Measurements from ENCODE around the gene CTSW.
A peak's percentile ranks its signal among the peaks of the same experiment; 100 is the strongest.
"Not testable (repeated sequence)": the region's sequence is repeated elsewhere in the genome, so short reads cannot be mapped to it uniquely, and the experiment has no call there.

Gene CTSW

DNA sequence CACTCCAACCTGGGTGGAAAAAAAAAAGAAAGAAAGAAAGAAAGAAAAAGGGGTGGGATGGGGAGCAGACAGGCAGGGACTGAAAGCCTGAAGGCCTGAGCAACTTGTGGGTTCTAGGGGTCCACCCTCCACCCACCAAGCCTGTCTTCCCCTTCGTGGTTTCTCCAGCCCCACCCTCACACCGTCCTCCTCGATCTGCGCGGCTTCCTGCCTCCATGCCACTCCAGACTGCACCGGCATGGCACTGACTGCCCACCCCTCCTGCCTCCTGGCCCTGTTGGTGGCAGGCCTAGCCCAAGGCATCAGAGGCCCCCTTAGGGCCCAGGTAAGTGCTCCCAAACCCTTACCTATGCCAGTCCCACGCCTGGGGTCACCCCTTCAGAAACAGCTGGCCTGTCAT is at the start of gene CTSW:
CTSW (plus strand) TSS at position 221 of the 400 bp plus-strand sequence; CDS start at position 239, 18 bp downstream.
- no peak for DNase-seq (ENCODE audit: low read depth, low spot score)

- not testable (repeated sequence) for DNase-seq (ENCODE audit: low read depth, low spot score)
Measured at GRCh38 chr11:65832231-65832630, 47.4 kb upstream of the CTSW start.

GRCh38 chr11:65833297-65834030 is 46.2 kb upstream of the CTSW start, which contains the start of gene SNX32:
TSS of gene SNX32 (plus strand) at chr11:65833963. CDS start at chr11:65834066, 103 bp downstream.
- DNase-seq (ENCODE audit: low read depth, low spot score), result peak; percentile 76

- no peak for DNase-seq (ENCODE audit: low read depth, low spot score)
Measured at GRCh38 chr11:65834202-65834601, 45.4 kb upstream of the CTSW start.

- no peak for DNase-seq (ENCODE audit: low read depth, low spot score)
Measured at GRCh38 chr11:65842144-65842543, 37.5 kb upstream of the CTSW start.

GRCh38 chr11:65843811-65844210 is 35.8 kb upstream of the CTSW start:
- DNase-seq (ENCODE audit: low read depth, low spot score), result no peak

- no peak for DNase-seq (ENCODE audit: low read depth, low spot score)
Measured at GRCh38 chr11:65844231-65844872, 35.3 kb upstream of the CTSW start.

DNA sequence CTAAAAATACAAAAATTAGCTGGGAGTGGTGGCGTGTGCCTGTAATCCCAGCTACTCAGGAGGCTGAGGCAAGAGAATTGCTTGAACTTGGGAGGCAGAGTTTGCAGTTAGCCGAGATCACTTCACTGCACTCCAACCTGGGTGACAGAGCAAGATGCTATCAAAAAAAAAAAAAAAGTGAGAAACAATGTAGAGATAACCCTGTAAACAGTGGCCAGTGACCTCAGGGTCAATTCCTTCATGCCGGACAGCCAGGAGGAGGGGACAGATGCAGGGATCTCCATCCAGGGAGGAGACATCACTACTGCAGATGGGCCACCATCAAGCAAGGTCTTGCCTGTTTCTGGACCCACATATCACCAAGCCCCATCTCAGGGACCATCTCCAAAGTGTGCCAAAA is 31.9 kb upstream of the CTSW start:
- no peak for DNase-seq (ENCODE audit: low read depth, low spot score)

DNA sequence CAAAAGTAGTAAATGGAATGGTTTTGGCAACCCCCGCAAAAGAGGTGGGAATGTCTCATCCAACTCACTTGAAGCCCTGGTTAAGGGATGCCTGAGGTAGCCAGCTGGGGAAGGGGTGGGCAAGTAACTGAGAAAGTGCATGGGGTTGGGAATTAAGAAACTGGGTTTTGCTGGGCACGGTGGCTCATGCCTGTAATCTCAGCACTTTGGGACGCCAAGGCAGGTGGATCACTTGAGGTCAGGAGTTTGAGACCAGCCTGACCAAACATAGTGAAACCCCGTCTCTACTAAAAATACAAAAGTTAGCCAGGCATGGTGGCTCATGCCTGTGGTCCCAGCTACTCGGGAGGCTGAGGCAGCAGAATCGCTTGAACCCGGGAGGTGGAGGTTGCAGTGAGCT is 30.9 kb upstream of the CTSW start:
- DNase-seq (ENCODE audit: low read depth, low spot score), result not testable (repeated sequence)

DNA sequence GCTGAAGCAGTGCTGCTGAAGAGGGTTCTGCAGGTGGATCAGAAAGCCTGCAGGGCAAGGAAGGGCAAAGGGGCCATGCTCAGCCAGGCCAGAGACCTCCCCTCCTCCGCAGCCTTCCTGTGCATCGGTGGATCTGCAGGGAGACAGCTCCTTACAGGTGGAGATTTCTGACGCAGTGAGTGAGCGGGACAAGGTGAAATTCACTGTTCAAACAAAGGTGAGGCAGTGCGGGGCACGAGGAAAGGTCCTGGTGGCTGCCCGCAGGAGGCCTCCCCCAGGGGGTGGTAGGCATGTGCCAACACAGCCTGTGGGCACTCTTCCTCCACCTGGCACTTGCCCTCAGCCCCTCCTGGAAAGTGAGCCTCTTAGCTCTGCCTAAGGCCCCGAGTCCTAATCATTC is 30.3 kb upstream of the CTSW start:
- no peak for DNase-seq (ENCODE audit: low read depth, low spot score)

- no peak for DNase-seq (ENCODE audit: low read depth, low spot score)
Measured at GRCh38 chr11:65849771-65850216, 29.8 kb upstream of the CTSW start.

- DNase-seq (ENCODE audit: low read depth, low spot score), result no peak
Measured at GRCh38 chr11:65850217-65851082, 29.2 kb upstream of the CTSW start.

GRCh38 chr11:65851083-65851579 is 28.5 kb upstream of the CTSW start:
- DNase-seq (ENCODE audit: low read depth, low spot score), result no peak

GRCh38 chr11:65851811-65852507 is 27.7 kb upstream of the CTSW start:
- DNase-seq (ENCODE audit: low read depth, low spot score), result no peak

- DNase-seq (ENCODE audit: low read depth, low spot score), result no peak
Measured at GRCh38 chr11:65852508-65853245, 27.0 kb upstream of the CTSW start.

DNA sequence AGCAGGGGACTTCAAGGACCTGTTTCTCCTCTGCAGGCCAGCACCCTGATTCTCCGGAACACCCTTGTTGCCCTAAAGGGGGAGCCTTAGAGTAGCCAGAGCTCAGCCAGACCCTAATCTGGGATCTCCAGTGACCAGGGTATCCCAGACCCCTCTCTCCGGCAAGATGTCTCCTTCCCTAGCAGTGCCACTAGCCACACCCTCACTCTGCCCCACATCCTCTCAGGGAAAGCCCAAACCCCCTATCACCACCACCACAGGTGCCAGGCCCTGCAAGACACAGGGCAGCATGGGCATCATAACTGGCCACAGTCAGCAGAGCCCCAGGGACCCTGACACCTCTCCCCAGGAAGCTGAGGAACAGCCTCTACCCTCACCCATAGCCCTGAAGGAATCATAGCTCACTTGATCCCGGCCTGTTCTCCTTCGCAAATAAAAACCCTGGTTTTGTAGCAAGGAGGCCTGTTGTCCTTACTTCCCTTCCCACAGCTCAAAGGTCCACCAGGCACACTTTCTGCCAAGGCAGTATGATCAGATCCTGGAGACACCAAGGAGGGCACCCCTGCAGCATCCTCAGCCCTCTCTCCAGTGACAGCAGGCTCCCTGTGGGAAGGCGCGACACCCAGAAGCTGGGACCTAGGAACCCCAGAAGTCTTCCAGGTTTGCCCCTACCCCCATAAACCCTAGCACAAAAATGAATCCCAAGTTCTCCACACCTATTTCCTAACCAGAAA is 26.2 kb upstream of the CTSW start:
- DNase-seq (ENCODE audit: low read depth, low spot score), result no peak

GRCh38 chr11:65854161-65854592 is 25.5 kb upstream of the CTSW start:
- no peak for DNase-seq (ENCODE audit: low read depth, low spot score)

DNA sequence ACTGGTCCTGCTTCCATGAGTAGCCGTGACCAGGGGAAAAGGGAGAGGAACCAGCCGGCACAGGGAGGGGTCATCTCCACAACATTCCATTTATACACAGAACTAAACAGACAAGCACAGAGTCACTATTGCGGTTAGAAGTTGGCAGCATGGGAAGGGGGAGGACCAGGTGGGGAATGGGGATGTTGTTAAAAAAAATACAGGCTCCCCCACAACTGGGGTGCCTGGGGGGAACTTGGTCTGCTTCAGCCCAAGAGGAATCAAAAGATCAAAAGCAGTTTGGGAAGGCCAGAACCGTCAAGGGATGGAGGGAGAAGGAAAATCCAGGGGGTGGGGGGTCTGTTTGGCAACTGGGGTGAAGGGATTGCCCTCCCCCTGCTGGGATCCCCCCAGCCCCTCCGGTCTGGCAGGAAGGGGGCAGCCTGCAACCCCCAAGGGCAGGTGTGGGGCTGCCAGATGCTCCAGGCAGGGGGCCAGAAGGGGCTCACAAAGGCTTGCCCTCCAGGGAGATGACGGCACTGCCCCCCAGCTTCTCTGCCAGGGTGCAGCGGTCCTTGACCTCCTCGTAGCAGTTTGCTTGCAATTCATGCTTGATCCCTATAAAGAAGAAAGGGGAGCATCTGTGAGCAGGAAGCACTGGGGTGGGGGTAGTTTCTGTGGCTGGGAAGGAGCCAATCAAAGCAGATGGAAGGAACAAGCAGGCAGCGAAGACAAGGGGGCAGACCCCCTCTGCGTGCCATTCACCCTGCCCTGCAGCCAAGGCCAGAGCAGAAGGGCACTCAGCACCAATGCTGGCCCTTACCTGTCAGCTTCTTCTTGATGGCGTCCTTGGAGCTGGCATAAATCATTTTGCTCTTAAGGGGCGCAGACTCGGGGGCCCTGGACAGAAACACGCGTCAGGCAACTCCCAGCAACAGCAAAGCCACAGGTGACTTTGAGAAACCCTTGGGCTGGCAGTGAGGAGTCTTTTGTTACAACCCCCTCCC is 24.5 kb upstream of the CTSW start:
- DNase-seq (ENCODE audit: low read depth, low spot score), result no peak

DNA sequence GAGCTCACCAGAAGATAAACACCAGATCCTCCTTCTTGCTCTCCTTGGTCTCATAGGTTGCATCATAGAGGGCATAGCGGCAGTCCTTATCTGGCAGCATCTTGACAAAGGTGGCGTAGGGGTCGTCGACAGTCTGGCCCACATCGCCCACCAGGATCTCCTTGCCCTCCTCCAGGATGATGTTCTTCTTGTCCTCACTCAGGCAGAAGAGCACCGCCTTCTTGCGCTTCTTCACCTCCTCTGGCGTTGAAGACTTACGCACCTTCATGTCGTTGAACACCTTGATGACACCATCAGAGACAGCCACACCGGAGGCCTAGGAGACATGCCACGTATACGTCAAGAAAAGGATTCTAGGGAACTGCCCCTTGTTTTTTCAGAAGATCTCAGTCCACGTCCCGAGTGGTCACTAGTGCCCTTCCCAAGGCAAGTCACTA is 23.7 kb upstream of the CTSW start:
- DNase-seq (ENCODE audit: low read depth, low spot score), result no peak

Data from iPS DF 19.7 (cell line).